GM10847 (cell line): Measurements from ENCODE around the gene ANTXR2.

Experiments
- POLR2A ChIP-seq: IDR thresholded peaks from 2 replicates; pipeline ENCODE4 v1.6.1; 2011; ENCODE audit not compliant: insufficient read length; ENCODE audit errors: extremely low read depth

ANTXR2 gene

GRCh38 chr4:80096175-80096850 lies 23.3 kb upstream of the ANTXR2 start:
- TF ChIP-seq POLR2A, result no peak

- no peak for TF ChIP-seq POLR2A
Measured at GRCh38 chr4:80094191-80094590, 21.2 kb upstream of the ANTXR2 start.

- no peak for TF ChIP-seq POLR2A
Measured at GRCh38 chr4:80093563-80093962, 20.5 kb upstream of the ANTXR2 start.

- TF ChIP-seq POLR2A, result no peak
Measured at GRCh38 chr4:80092847-80093246, 19.8 kb upstream of the ANTXR2 start.

GRCh38 chr4:80092088-80092487 lies 19.1 kb upstream of the ANTXR2 start:
- TF ChIP-seq POLR2A, result no peak

- no peak for TF ChIP-seq POLR2A
Measured at GRCh38 chr4:80091688-80092087, 18.7 kb upstream of the ANTXR2 start.

GRCh38 chr4:80091184-80091583 lies 18.2 kb upstream of the ANTXR2 start:
- no peak for TF ChIP-seq POLR2A

- TF ChIP-seq POLR2A, result no peak
Measured at GRCh38 chr4:80090090-80090489, 17.1 kb upstream of the ANTXR2 start.

GRCh38 chr4:80088471-80088870 lies 15.4 kb upstream of the ANTXR2 start:
- no peak for TF ChIP-seq POLR2A

- TF ChIP-seq POLR2A, result no peak
Measured at GRCh38 chr4:80086296-80086695, 13.3 kb upstream of the ANTXR2 start.

- no peak for TF ChIP-seq POLR2A
Measured at GRCh38 chr4:80085081-80085480, 12.1 kb upstream of the ANTXR2 start.

GRCh38 chr4:80082693-80083092 lies 9.7 kb upstream of the ANTXR2 start:
- no peak for TF ChIP-seq POLR2A

- no peak for TF ChIP-seq POLR2A
Measured at GRCh38 chr4:80081566-80081965, 8.5 kb upstream of the ANTXR2 start.

GRCh38 chr4:80079255-80079923 lies 6.4 kb upstream of the ANTXR2 start:
- TF ChIP-seq POLR2A, result no peak

GRCh38 chr4:80078346-80079092 lies 5.5 kb upstream of the ANTXR2 start:
- TF ChIP-seq POLR2A, result no peak

- no peak for TF ChIP-seq POLR2A
Measured at GRCh38 chr4:80077639-80078038, 4.6 kb upstream of the ANTXR2 start.
